Gastrocnemius medialis (tissue), 4 donors: ENCODE results near the gene SHC1. TPM values are rescaled to one million over a fixed set of nuclear protein-coding genes. Genes with fewer than 3 reads are reported as not detected.

Experiments used
- ATAC-seq, 2 donors: fragments of 150-250 bp; one replicate each; pipeline ENCODE4 v1.9.1; 2016
- DNase-seq, 2 donors: peaks; one replicate each; pipeline ENCODE4 v3.0.0-alpha.2; 2019
- H3K27ac ChIP-seq, 4 donors: fragments of 200-600 bp; sonication (generic); 1 replicate in 1 of 4; 2 replicates in 3 of 4; pipeline ENCODE4 v1.5.1; 2016 to 2018; ENCODE audit warnings: mild to moderate bottlenecking in 2 of 4, moderate library complexity in 1 of 4
- H3K27me3 ChIP-seq, 3 donors: fragments of 200-600 bp; sonication (generic) in 2 of 3; 1 replicate in 1 of 3; 2 replicates in 2 of 3; pipeline versions ENCODE4 v1.5.1 to v1.6.0; 2016 to 2019; ENCODE audit warnings: mild to moderate bottlenecking in 1 of 3, moderate library complexity in 1 of 3
- H3K36me3 ChIP-seq, 2 donors: fragments of 200-600 bp; sonication (generic) in 1 of 2; one replicate each; pipeline ENCODE4 v1.5.1; 2017 to 2018
- H3K4me1 ChIP-seq, 2 donors: fragments of 200-600 bp; sonication (generic) in 1 of 2; one replicate each; pipeline ENCODE4 v1.5.1; 2016 to 2017; ENCODE audit warnings: mild to moderate bottlenecking in 2 of 2
- H3K4me3 ChIP-seq, 4 donors: fragments of 200-600 bp; sonication (generic) in 3 of 4; 1 replicate in 1 of 4; 2 replicates in 3 of 4; pipeline ENCODE4 v1.5.1; 2016 to 2019; ENCODE audit warnings: mild to moderate bottlenecking in 2 of 4
- H3K9me3 ChIP-seq, 3 donors: fragments of 200-600 bp; sonication (generic) in 2 of 3; 1 replicate in 1 of 3; 2 replicates in 2 of 3; pipeline ENCODE4 v1.5.1; 2016 to 2019
- CTCF ChIP-seq, 5 experiments: fragments of 450-650 bp in 3 of 5; fragments of 200-600 bp in 2 of 5; sonication (generic) in 2 of 5; IDR thresholded peaks in 4 of 5; conservative IDR thresholded peaks in 1 of 5; 1 replicate in 4 of 5; 2 replicates in 1 of 5; pipeline ENCODE4 v1.5.1; 2016 to 2019; ENCODE audit warnings: antibody characterized with exemption in 5 of 5, mild to moderate bottlenecking in 3 of 5, moderate library complexity in 3 of 5
- POLR2A ChIP-seq, 2 donors: fragments of 450-650 bp; IDR thresholded peaks; one replicate each; pipeline ENCODE4 v1.6.1; 2017; ENCODE audit warnings: antibody characterized with exemption in 2 of 2, mild to moderate bottlenecking in 2 of 2, moderate library complexity in 2 of 2
- in situ Hi-C, 4 donors: fragments of 200-750 bp; cut with MboI; loops; one replicate each; pipeline versions ENCODE4 v1.15.0 to v1.8.0; 2017; ENCODE audit warnings: low sequenced_read_pairs in 4 of 4
- intact Hi-C: fragments of 100-400 bp; cut with DNase I; formaldehyde crosslinking; loops from one replicate; pipeline ENCODE4 v1.15.1; 2023; ENCODE audit warnings: low total_unique reads
- total RNA-seq, 4 donors: library from RNA; depleted of rRNA; stranded (reverse); fragments of >200 nt; gene quantifications; one replicate each; pipeline versions ENCODE4 v1.1.0 to v1.2.3, GENCODE V29; 2016

SHC1 gene
- total RNA-seq, 4 donors from 2014 or later = 27.4 to 135 (median 54.9) TPM

GRCh38 chr1:154972213-154972516 lies 1.6 kb upstream of the SHC1 start:
- ATAC-seq = no peak
- intact Hi-C loops = loop anchor here (5.0 kb wide), 2 partner anchors 80 to 115 kb away; partner anchors contain the start of gene ADAM15
- no peaks in the 10 kb centered on the region for H3K27me3 ChIP-seq
- no peak for DNase-seq
- TF ChIP-seq CTCF (IDR thresholded peaks at IDR 0.05 in 4 of 5, conservative IDR thresholded peaks at IDR 0.05 in 1 of 5) (no peak), POLR2A (IDR thresholded peaks at IDR 0.05) (no peak)
- in situ Hi-C loops = loop anchor here in 1 of 4 donors (25.0 kb wide), 1 partner anchor 90 kb away; the partner anchor contains the start of genes ADAM15 and EFNA4
- H3K27ac ChIP-seq = peak overlapping the region; percentile 93 to 96 (median 95)
- H3K36me3 ChIP-seq = peaks cover 0 to 14% of the 10 kb centered on the region in 2 donors
- H3K4me3 ChIP-seq = peak overlapping the region in 3 of 4 donors; percentile 64 to 75 (median 73)
- H3K4me1 ChIP-seq = peaks cover 52 to 54% of the 10 kb centered on the region in 2 donors
- H3K9me3 ChIP-seq = no peaks in the 10 kb centered on the region

GRCh38 chr1:154971341-154971998 lies 923 bp upstream of the SHC1 start:
- DNase-seq (peak; percentile 57 to 74), ATAC-seq (no peak)
- intact Hi-C loops = loop anchor here (5.0 kb wide), 2 partner anchors 81 to 116 kb away; partner anchors contain the start of gene ADAM15
- in situ Hi-C loops = loop anchor here in 1 of 4 donors (25.0 kb wide), 1 partner anchor 91 kb away; the partner anchor contains the start of genes ADAM15 and EFNA4
- H3K27me3 ChIP-seq = no peaks in the 10 kb centered on the region
- peak overlapping the region; percentile 45 to 64 (median 52) for H3K4me3 ChIP-seq
- H3K27ac ChIP-seq = peak overlapping the region; percentile 93 to 96 (median 95)
- H3K36me3 ChIP-seq = peaks cover 0 to 21% of the 10 kb centered on the region in 2 donors
- H3K9me3 ChIP-seq = no peaks in the 10 kb centered on the region
- TF ChIP-seq CTCF (IDR thresholded peaks at IDR 0.05 in 4 of 5, conservative IDR thresholded peaks at IDR 0.05 in 1 of 5) (no peak), POLR2A (IDR thresholded peaks at IDR 0.05) (no peak)
- peaks cover 51 to 54% of the 10 kb centered on the region in 2 donors for H3K4me1 ChIP-seq

GRCh38 chr1:154969860-154970452 lies 591 bp downstream of the SHC1 start:
- in situ Hi-C loops = loop anchor here in 3 of 4 donors (10.0 to 25.0 kb wide), 2 partner anchors 45 to 92 kb away; partner anchors contain the start of genes ADAM15 (in 1 of the 3) and EFNA4 (in 1 of the 3)
- ATAC-seq = no peak

GRCh38 chr1:154969246-154969645 lies 1.3 kb downstream of the SHC1 start:
- Histone ChIP-seq H3K9me3 (no peaks in the 10 kb centered on the region), H3K4me1 (peaks cover 38 to 39% of the 10 kb centered on the region in 2 donors), H3K4me3 (peak overlapping the region in 2 of 4 donors; percentile 45 to 54), H3K27ac (peak overlapping the region; percentile 93 to 96 (median 95)), H3K27me3 (no peaks in the 10 kb centered on the region), H3K36me3 (peaks cover 0 to 43% of the 10 kb centered on the region in 2 donors)
- DNase-seq (no peak), ATAC-seq (no peak)
- TF ChIP-seq POLR2A (IDR thresholded peaks at IDR 0.05) (no peak), CTCF (IDR thresholded peaks at IDR 0.05 in 4 of 5, conservative IDR thresholded peaks at IDR 0.05 in 1 of 5) (no peak)
- in situ Hi-C loops (loop anchor here in 3 of 4 donors (10.0 to 25.0 kb wide), 2 partner anchors 46 to 93 kb away; partner anchors contain the start of genes ADAM15 (in 1 of the 3) and EFNA4 (in 1 of the 3)), intact Hi-C loops (no loop called here)

More at GRCh38 chr1:154969860-154970452, 591 bp downstream of the SHC1 start:
- peak in 1 of 2 donors; percentile 43 for DNase-seq
- peaks cover 0 to 36% of the 10 kb centered on the region in 2 donors for H3K36me3 ChIP-seq
- TF ChIP-seq POLR2A (IDR thresholded peaks at IDR 0.05) (no peak), CTCF (IDR thresholded peaks at IDR 0.05 in 4 of 5, conservative IDR thresholded peaks at IDR 0.05 in 1 of 5) (no peak)
- H3K27me3 ChIP-seq = no peaks in the 10 kb centered on the region
- no peaks in the 10 kb centered on the region for H3K9me3 ChIP-seq
- intact Hi-C loops = loop anchor here (5.0 kb wide), 2 partner anchors 82 to 117 kb away; partner anchors contain the start of gene ADAM15
- peak overlapping the region; percentile 45 to 64 (median 52) for H3K4me3 ChIP-seq
- peak overlapping the region; percentile 93 to 96 (median 95) for H3K27ac ChIP-seq
- H3K4me1 ChIP-seq = peaks cover 38 to 42% of the 10 kb centered on the region in 2 donors
